ENCODE data around the gene GNB1L. TPM values are rescaled to one million over a fixed set of nuclear protein-coding genes. Genes with fewer than 3 reads are reported as not detected.
"Not testable (repeated sequence)": the region's sequence is repeated elsewhere in the genome, so short reads cannot be mapped to it uniquely, and the experiment has no call there.

The GNB1L gene
- total RNA-seq, 1 experiment from 2014 or later: 96.1 TPM

GRCh38 chr22:19889951-19890350, 35.3 kb upstream of the GNB1L start:
- DNase-seq (ENCODE audit: low spot score): no peak

GRCh38 chr22:19888131-19888746, 33.6 kb upstream of the GNB1L start:
- no peak for DNase-seq (ENCODE audit: low spot score)

GRCh38 chr22:19887256-19887985, 32.7 kb upstream of the GNB1L start:
- DNase-seq (ENCODE audit: low spot score): no peak

GRCh38 chr22:19886605-19887255, 32.1 kb upstream of the GNB1L start:
- no peak for DNase-seq (ENCODE audit: low spot score)

- DNase-seq (ENCODE audit: low spot score): no peak
Measured at GRCh38 chr22:19885841-19886592, 31.3 kb upstream of the GNB1L start.

- no peak for DNase-seq (ENCODE audit: low spot score)
Measured at GRCh38 chr22:19884954-19885751, 30.5 kb upstream of the GNB1L start.

- no peak for DNase-seq (ENCODE audit: low spot score)
Measured at GRCh38 chr22:19884161-19884953, 29.7 kb upstream of the GNB1L start.

- not testable (repeated sequence) for DNase-seq (ENCODE audit: low spot score)
Measured at GRCh38 chr22:19883446-19883845, 28.8 kb upstream of the GNB1L start.

GRCh38 chr22:19882446-19883381, 28.0 kb upstream of the GNB1L start:
- no peak for DNase-seq (ENCODE audit: low spot score)

GRCh38 chr22:19880786-19881569, 26.3 kb upstream of the GNB1L start:
- DNase-seq (ENCODE audit: low spot score): peak; percentile 99

GRCh38 chr22:19879992-19880785, 25.5 kb upstream of the GNB1L start:
- DNase-seq (ENCODE audit: low spot score): no peak

GRCh38 chr22:19879643-19879991, 24.9 kb upstream of the GNB1L start:
- DNase-seq (ENCODE audit: low spot score): no peak

GRCh38 chr22:19879246-19879570, 24.5 kb upstream of the GNB1L start:
- no peak for DNase-seq (ENCODE audit: low spot score)

- DNase-seq (ENCODE audit: low spot score): no peak
Measured at GRCh38 chr22:19878461-19879245, 24.0 kb upstream of the GNB1L start.

- no peak for DNase-seq (ENCODE audit: low spot score)
Measured at GRCh38 chr22:19877626-19878339, 23.1 kb upstream of the GNB1L start.

GRCh38 chr22:19876941-19877625, 22.4 kb upstream of the GNB1L start:
- DNase-seq (ENCODE audit: low spot score): no peak

All from HT-29 (cell line).